Activated CD4-positive, alpha-beta T cell treated with anti-CD3 and anti-CD28 coated beads, Interleukin-2, amount 50 U/mL, for 1 hour (primary cell): ENCODE data around the gene CSMD2.
"Not testable (repeated sequence)": the region's sequence is repeated elsewhere in the genome, so short reads cannot be mapped to it uniquely, and the experiment has no call there.

Experiments used
- DNase-seq: peaks from one replicate; pipeline ENCODE4 v3.0.0-alpha.2; 2020

The CSMD2 gene

DNA sequence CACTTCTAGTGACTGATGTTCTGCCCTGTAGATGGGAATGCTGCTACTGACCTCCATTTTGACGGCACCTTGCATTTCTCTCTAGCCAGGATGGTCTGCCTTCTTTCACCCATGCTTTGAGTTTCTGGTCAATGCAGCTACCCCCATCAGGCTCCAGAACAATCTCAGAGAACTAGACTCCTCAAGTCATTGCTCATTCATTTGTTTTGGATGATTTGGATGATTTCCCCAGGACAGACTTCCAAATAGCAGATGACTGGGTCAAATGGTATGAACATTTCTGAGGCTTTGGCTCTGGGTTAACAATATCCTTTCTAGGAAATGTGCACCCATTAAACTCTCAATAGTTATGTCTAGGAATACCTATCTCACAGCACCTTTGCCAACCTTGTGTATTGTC is 63.9 kb downstream of the CSMD2 start:
- DNase-seq, result no peak

DNA sequence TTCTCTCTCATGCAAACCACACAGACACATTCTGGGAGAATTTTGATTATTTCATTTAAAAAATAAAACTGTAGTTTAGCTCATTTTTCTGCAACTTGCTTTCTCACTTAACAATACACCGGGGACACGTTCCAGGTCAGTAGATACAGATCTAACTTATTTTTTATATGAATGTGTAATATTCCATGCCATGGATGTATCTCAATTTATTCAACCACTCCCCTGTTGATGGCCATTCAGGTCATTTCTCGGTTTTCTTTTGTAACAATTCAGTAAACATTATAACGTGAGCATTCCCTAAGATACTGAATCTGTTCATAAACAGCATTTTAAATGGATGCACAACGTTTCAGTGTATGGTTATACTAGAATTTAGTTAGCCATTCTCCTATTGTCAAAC is 64.7 kb downstream of the CSMD2 start:
- DNase-seq, result no peak

- DNase-seq, result not testable (repeated sequence)
Observed at GRCh38 chr1:34092399-34092798, 72.6 kb downstream of the CSMD2 start.

- no peak for DNase-seq
Observed at GRCh38 chr1:34089731-34090130, 75.3 kb downstream of the CSMD2 start.

DNA sequence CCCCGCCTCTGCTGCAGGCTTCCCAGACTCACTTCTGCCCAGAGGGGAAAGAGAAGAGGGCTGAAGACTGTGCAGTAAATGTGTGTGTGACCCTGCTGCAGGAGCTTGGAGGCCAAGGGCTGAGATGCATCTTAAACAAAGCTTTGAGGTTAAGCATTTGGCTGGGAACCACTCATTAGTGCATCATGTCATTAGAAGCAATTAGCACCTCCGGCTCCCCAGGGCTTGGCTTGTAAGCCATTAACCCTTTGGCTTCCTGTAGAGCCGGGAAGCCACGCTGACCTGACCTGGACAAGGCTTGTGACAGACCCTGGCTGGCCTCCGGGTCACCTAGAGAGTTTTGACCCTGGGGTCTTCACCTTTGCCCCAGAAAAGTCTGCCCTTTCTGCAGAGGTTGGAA is 77.0 kb downstream of the CSMD2 start:
- DNase-seq, result no peak

DNA sequence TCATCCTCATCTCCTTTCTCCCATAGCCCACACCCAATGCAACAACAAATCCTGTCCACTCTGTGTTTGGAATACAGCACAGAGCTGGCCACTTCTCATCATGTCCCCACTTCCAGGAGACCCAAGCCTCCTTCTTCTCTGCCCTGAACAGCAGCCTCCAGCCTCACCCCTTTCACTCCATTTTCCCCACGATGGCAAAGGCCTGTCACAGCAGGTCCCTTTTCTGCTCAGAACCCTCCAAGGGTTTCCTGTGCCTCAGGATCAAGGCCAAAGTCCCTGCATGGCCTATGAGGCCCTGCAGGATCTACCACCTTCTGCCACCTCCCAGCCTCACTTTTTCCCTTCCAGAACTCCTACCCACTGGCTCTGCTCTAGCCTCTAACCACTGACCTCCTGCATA is 78.5 kb downstream of the CSMD2 start:
- no peak for DNase-seq

- DNase-seq, result no peak
Observed at GRCh38 chr1:34083974-34084373, 81.1 kb downstream of the CSMD2 start.

GRCh38 chr1:34082085-34082670 is 82.9 kb downstream of the CSMD2 start:
- DNase-seq, result not testable (repeated sequence)

- no peak for DNase-seq
Observed at GRCh38 chr1:34078383-34078782, 86.6 kb downstream of the CSMD2 start.

GRCh38 chr1:34075576-34075975 is 89.5 kb downstream of the CSMD2 start:
- DNase-seq, result no peak

DNA sequence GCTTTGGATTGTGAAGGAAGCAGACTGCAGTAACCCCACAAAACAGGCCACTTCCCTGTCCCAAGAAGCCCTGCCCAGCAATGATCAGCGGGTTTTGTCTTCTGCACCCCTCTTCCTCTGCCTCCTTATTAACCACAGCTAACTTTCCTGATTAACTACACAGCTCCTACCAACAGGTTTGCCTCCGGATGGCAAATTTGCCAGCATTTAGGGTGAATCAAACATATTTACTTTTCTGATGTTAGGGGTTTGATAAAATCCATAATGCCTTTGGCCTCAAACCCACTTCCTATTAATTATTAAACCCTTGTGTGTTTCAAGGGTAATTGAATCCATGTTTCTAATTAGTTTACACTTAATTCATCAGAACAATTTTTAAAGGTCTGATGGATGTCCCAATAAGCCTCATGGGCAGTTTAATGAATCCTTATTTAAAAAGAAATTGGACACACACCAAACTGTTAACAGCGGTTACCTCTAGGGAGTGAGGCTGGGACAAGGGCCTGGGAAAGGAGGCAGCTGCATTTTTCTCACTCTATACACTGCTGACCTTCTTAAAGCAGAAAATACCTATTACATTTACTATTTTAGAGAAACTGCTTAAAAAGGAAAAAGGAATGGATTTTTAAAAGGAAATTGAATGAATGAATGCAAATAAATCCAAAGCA is 91.9 kb downstream of the CSMD2 start:
- DNase-seq, result no peak

DNA sequence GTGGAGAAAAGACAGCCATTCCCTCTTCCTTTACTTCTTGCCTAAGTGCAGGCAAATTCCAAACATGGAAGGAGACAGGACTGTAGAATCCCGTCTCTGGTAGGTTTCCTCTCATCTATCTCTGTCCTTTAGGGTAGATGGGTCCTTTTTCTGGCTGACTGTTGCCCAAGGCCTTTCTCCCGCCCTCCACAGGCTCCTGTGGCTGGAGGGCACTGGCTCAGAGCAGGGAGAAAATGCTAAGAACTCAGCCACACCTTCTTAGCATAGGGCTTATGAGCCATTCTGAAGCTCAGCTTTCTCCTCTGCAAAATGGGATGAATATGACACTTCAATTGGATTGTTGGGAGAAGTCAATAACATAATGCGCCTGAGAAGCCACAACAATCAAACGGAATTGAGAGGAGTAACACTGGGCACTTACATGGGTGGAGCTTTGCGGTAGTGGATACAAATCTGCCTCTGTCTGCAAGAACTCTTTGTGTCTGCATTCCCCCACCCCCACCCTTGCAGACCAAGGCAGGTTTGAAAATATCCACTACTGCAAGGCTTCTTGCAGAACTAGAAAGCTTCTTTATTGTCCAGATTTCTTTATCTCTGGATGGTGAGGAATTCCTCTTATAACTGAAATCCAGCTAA is 94.7 kb downstream of the CSMD2 start:
- no peak for DNase-seq

DNA sequence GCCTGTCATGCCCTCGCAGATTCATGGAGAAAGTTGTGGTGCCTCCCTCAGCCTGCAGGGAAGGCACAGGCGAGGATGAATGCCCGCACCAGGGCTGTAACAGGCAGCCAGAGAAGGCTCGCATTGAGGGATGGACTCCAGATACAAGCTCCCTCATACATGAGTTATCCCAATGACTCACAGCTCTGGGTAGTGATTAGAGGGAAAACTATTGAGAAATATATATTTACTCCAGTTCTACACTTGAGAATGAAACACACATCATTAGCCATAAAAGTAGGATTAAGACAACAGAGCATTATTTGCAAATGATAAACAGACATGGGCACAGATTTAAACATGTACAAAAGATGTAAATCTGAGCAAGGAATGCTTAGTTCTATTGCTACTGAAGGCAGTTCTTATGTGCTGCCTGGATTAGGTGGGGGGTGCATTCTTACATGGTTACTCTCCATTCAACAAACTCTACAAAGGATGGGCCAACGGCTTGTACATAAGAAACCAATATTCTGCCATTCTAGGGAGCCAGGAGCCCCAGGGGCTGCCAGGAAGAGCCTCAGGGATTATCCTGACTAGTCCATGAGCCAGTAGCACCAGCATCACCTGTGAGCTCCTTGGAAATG is 97.9 kb downstream of the CSMD2 start:
- DNase-seq, result no peak

DNA sequence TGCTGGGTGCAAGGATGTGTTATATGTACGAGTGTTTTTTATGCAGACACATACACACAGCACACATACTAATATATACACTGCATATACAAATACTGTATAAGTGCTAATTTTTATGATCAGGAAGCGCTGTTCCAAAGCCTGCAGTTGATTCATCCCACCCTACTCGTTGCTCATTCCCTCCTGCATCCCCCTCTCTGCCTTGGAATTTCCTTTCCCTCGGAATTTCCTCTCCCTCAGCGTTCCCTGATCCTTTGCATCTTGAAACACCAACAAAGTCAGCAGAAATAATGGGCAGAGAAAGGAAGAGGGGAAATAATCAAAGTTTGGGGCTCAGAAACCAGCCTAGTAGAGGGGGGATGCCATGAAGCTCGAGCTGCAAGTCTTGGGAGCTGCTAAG is 98.9 kb downstream of the CSMD2 start:
- no peak for DNase-seq

DNA sequence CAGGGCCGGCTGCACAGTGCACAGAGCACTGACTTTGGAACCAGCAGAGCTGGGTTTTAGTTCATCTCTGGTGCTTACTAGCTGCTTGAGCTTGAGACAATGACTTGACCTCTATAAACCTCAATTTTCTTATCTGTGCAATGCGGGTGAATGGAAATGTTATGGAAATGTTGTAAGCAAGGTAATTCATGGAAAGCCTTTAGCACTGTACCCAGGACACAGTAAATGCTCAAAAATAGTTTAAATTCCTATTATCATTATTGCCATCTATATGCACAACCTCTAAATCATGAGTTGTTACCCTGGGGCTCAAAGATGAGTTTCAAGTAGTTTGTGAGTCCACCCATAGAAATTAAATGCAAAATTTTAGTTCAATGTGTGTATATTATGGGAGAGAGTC is 99.5 kb downstream of the CSMD2 start:
- no peak for DNase-seq

- DNase-seq, result no peak
Observed at GRCh38 chr1:34060901-34061415, 104.1 kb downstream of the CSMD2 start.

DNA sequence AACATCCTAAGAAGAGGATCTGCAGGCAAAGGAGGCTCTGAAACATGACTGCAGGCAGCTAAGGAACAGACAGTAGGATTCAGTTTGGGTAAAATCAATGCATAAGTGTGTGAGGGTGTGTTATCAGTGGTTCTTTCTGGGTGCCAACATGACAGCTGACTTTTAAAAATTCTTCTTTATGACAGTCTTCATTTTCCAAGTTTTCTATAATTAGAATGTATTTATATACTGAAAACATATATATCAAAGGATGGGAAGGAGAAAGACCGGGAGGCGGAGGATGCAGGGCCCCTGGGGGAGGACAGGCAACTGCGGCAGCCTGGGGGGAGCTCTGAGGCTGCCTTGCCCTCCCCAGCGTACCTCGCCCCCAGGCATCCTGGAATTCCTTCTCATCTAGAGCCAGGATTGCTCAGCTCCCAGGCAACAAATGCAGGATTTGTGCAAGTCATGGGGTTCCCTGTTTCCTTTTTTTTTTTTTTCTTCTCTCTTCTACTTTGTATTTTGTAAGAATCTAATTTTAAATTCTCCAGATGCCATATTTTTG is 104.8 kb downstream of the CSMD2 start:
- DNase-seq, result no peak

- DNase-seq, result no peak
Observed at GRCh38 chr1:34057347-34058130, 107.5 kb downstream of the CSMD2 start.

- DNase-seq, result no peak
Observed at GRCh38 chr1:34055818-34056217, 109.2 kb downstream of the CSMD2 start.

DNA sequence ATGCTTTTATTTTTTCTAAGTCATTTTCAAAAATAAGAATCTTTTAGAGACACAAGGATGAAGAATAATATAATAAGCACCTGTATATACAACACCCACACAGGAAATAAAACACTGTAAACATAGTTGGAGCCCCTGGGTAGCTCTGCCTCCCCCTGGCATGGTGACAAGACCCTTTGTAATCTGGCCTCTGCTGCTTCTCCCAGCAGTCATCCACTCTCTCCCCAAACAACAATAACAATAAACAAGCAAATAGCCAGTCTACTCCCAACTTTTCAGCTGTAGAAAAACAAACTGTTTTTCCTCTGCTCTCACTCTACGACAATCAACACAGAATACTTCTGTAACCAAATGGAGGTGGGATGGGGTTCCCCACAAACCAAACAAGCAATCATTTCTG is 110.1 kb downstream of the CSMD2 start:
- DNase-seq, result no peak

- DNase-seq, result no peak
Observed at GRCh38 chr1:34053660-34054059, 111.4 kb downstream of the CSMD2 start.

DNA sequence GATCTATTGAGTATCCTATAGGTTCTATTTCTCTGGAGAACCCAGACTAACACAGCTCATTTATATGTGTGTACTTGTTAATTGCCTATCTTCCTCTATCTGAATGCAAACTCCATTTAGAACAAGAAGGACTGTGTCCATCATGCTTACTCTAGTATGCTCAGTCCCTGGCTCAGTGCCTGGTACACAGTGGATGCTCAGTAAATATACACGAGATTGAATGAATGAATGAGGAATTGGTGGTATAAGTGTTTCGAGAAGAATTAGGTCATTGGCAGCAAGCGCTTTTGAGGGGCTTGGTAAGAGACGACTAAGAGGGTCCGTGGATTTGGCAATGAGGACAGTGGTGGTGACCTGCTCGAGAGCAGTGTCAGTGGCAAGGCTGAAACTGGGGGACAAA is 112.5 kb downstream of the CSMD2 start:
- DNase-seq, result no peak
